ENCODE data around the gene CIITA. TPM values are rescaled to one million over a fixed set of nuclear protein-coding genes. Genes with fewer than 3 reads are reported as not detected.
A peak's percentile ranks its signal among the peaks of the same experiment; 100 is the strongest.

The CIITA gene
- total RNA-seq, 2 donors from 2014 or later: 4.5 to 9.6 TPM

DNA sequence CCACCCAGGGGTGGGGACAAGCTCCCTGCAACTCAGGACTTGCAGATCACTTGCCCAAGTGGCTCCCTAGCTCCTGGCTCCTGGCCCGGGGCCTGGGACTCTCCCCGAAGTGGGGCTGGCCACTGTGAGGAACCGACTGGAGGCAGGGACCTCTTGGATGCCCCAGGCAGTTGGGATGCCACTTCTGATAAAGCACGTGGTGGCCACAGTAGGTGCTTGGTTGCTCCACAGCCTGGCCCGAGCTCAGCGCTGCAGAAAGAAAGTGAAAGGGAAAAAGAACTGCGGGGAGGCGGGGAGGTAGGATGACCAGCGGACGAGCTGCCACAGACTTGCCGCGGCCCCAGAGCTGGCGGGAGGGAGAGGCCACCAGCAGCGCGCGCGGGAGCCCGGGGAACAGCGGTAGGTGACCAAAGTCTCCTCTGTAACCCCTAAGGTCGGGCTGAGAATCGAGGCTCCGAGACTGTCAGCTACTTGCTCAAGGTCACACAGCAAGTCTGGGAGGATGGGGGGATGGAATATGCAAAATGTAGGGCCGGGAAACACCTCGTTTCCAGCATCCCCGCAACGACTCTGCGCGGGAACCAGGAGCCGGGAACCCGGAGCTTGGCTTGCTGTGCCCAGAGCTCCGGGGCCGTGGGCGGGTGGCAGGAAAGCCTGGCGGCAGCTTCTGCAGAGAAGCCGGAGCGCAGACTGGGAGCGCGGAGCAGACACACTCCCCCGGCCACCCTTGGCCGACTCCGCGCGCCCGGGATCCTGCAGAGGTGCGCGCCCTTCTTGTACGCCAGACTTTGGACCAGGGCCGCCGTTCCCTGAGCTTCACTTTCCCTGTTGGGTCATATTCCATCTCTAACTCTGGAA lies 1.9 kb downstream of the CIITA start:
- H3K4me1 ChIP-seq: peaks cover 5% of the 10 kb centered on the region

DNA sequence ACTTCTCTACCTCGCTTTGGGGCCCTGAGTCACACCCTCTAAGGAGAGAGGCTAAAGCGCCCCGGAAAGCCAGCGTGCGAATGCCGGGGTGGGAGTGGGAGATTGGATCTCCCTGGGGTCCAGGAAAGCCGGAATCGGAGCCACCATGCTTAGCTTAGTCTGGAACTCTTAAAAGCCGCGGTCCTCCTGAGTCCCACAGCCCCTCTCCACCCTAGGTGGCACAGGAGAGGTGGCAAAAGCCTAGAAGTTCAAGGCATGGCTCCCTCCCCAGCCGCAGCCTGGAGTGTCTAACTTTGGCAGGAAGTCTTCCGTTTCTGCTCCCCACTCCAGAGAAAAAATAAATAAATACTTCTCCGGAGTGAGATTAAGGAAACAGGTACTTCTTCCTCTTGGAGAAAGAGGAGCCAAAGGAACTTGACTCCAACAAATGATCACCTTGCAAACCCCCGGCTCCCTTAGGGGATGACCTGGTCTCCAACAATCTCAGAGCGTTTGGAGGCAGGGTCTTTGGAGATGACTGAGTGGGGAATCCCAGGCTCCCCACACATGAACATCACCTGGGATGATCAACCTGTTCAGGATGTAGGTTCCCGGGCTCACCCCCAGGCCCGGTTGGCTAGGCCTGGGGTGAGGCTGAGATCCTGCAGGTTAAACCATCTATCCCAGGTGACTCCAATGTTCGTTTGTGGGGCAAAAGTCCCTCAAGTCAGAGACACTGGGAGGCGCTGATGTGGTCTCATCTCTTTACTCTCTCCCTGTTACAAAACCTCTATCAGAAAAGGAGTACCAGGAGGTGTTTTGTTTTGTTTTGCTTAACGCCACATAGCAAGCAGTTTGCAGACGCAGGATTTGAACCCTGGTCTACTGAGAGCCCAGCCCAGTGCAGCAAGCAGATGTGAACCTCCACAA lies 2.9 kb downstream of the CIITA start:
- no peaks in the 10 kb centered on the region for H3K27me3 ChIP-seq

More for the DNA sequence above, 1.9 kb downstream of the CIITA start:
- intact Hi-C loops (cut with DNase I): no loop called here
- Histone ChIP-seq H3K9ac (ENCODE audit: low read depth in 2 of 2, low read length in 2 of 2) (peak overlapping the region; percentile 48), H3K27me3 (no peaks in the 10 kb centered on the region), H3K36me3 (no peaks in the 10 kb centered on the region), H3K27ac (peak overlapping the region; percentile 58), H3K4me3 (peak overlapping the region; percentile 70), H3K9me3 (no peaks in the 10 kb centered on the region)
- peak; percentile 67 for DNase-seq
- TF ChIP-seq, protein P1, sequence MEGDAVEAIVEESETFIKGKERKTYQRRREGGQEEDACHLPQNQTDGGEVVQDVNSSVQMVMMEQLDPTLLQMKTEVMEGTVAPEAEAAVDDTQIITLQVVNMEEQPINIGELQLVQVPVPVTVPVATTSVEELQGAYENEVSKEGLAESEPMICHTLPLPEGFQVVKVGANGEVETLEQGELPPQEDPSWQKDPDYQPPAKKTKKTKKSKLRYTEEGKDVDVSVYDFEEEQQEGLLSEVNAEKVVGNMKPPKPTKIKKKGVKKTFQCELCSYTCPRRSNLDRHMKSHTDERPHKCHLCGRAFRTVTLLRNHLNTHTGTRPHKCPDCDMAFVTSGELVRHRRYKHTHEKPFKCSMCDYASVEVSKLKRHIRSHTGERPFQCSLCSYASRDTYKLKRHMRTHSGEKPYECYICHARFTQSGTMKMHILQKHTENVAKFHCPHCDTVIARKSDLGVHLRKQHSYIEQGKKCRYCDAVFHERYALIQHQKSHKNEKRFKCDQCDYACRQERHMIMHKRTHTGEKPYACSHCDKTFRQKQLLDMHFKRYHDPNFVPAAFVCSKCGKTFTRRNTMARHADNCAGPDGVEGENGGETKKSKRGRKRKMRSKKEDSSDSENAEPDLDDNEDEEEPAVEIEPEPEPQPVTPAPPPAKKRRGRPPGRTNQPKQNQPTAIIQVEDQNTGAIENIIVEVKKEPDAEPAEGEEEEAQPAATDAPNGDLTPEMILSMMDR (IDR thresholded peaks at IDR 0.05): no peak

DNA sequence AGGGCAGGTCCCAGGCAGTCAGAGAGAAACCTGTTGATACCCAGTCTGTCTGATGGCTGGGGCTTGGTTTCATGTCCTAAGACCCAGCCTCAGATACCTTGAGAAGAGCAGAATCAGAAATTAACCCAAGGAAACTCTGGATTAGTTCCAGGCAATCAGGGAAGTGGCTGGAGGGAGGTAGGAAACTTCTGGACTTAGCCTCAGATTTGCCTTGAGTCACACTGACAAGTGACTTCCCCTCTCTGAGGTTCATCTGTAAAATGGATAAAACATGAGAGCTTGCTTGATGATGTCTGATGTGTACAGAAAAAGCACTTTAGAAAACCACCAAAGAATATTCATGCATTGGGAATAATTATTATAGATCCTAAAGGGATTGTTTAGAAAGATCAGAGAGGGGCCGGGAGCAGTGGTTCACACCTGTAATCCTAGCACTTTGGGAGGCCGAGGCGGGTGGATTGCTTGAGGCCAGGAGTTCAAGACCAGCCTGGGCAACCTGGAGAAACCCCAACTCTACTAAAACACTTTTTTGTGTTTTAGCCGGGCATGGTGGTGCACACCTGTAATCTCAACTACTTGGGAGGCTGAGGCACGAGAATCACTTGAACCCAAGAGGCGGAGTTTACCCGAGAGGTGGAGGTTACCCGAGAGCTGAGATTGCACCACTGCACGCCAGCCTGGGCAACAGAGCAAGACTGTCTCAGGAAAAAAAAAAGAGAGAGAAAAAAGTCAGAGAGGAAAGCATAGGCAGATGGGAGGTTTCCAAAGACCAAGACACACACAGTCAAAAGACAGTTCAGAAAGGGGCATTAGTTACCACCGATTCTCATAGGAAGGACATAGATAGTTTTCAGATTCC lies 3.8 kb downstream of the CIITA start:
- no peaks in the 10 kb centered on the region for H3K27me3 ChIP-seq
- no peak overlapping the region for H3K9ac ChIP-seq (ENCODE audit: low read depth in 2 of 2, low read length in 2 of 2)
- no peaks in the 10 kb centered on the region for H3K36me3 ChIP-seq
- no peak for DNase-seq
- H3K9me3 ChIP-seq: no peaks in the 10 kb centered on the region
- TF ChIP-seq, protein P1 (IDR thresholded peaks at IDR 0.05): no peak
- intact Hi-C loops (cut with DNase I): no loop called here
- no peak overlapping the region for H3K4me3 ChIP-seq
- no peak overlapping the region for H3K27ac ChIP-seq
- peaks cover 5% of the 10 kb centered on the region for H3K4me1 ChIP-seq

More for the DNA sequence above, 2.9 kb downstream of the CIITA start:
- TF ChIP-seq, protein P1 (IDR thresholded peaks at IDR 0.05): no peak
- H3K4me1 ChIP-seq: peaks cover 5% of the 10 kb centered on the region
- H3K4me3 ChIP-seq: peak overlapping the region; percentile 70
- intact Hi-C loops (cut with DNase I): no loop called here
- H3K36me3 ChIP-seq: no peaks in the 10 kb centered on the region
- H3K9ac ChIP-seq (ENCODE audit: low read depth in 2 of 2, low read length in 2 of 2): peak overlapping the region in 1 of 2 donors; percentile 46
- H3K9me3 ChIP-seq: no peaks in the 10 kb centered on the region
- no peak for DNase-seq
- peak overlapping the region; percentile 58 for H3K27ac ChIP-seq

DNA sequence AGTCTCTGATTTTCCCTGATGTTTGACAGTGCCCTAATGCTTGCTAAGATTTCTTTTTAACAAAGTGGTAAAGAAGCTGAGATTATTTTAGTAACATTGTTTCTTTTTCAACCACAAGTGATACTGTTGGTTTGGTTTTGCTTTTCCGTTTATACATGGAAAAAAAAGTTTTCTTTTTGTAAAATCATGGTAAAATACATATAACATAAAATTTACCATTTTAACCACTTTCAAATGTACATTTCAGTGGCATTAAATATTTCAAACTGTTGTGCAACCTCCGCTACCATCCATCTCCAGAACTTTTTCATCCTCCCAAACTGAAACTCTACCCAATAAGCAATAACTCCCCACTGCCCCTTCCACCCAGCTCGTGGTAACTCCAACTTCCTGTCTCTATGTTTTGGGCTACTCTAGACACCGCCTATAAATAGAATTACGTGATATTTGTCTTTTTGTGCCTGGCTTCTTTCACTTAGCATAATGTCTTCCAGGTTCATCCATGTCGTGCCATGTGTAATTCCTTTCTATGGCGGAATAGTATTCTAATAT lies 4.6 kb downstream of the CIITA start:
- Histone ChIP-seq H3K9me3 (no peaks in the 10 kb centered on the region), H3K4me3 (no peak overlapping the region), H3K4me1 (peaks cover 5% of the 10 kb centered on the region), H3K9ac (ENCODE audit: low read depth in 2 of 2, low read length in 2 of 2) (no peak overlapping the region), H3K27ac (no peak overlapping the region), H3K36me3 (no peaks in the 10 kb centered on the region), H3K27me3 (no peaks in the 10 kb centered on the region)
- intact Hi-C loops (cut with DNase I): no loop called here
- TF ChIP-seq, protein P1 (IDR thresholded peaks at IDR 0.05): no peak
- no peak for DNase-seq

All from colonic mucosa (tissue), 4 donors.